Stimulated activated CD4-positive, alpha-beta T cell treated with anti-CD3 and anti-CD28 coated beads, Interleukin-2, amount 100 ng/mL, for 4 hours (primary cell): ENCODE data around the gene MUC6.
"Not testable (repeated sequence)": the region's sequence is repeated elsewhere in the genome, so short reads cannot be mapped to it uniquely, and the experiment has no call there.

ENCODE experiments used
- DNase-seq: peaks from one replicate; pipeline ENCODE4 v3.0.0-alpha.2; 2020; ENCODE audit warnings: low read depth

MUC6 gene

DNA sequence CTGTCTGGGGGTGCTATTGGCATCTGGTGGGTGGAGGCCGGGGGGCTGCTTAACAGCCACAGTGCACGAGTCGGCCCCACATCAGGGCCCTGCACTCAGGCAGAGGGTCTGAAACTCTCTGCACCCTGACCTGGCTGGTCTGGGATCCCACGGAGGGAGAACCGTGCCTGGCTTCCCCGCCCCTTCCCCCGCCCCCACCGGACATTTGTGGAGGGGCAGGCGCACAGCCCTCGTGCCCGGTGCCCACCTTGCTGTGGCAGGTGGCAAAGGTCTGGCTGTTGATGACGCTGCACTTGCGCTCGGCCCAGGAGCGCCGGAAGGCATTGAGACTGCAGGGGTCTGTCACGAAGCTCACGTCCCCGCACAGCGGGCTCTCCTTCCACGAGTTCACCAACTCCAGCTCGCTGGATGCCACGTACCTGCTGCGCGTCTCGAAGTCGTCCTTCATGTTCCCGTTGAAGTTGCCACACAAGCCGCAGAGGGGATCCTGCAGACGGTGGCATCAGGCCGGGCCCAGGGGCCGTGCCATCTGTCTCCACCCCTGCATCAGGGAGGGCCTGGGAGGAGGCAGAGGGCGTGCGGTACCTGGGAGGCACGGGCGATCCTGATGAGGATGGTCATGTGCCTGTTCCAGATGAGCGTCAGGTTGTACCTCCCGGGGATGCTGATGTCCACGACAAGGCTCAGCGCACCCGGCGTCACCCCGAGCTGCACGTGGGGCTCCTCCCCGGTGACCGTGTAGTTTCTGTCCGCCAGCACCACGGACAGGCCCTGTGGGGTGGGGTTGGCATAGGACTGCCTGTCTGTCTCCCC lies 11.7 kb downstream of the MUC6 start:
- no peak for DNase-seq

DNA sequence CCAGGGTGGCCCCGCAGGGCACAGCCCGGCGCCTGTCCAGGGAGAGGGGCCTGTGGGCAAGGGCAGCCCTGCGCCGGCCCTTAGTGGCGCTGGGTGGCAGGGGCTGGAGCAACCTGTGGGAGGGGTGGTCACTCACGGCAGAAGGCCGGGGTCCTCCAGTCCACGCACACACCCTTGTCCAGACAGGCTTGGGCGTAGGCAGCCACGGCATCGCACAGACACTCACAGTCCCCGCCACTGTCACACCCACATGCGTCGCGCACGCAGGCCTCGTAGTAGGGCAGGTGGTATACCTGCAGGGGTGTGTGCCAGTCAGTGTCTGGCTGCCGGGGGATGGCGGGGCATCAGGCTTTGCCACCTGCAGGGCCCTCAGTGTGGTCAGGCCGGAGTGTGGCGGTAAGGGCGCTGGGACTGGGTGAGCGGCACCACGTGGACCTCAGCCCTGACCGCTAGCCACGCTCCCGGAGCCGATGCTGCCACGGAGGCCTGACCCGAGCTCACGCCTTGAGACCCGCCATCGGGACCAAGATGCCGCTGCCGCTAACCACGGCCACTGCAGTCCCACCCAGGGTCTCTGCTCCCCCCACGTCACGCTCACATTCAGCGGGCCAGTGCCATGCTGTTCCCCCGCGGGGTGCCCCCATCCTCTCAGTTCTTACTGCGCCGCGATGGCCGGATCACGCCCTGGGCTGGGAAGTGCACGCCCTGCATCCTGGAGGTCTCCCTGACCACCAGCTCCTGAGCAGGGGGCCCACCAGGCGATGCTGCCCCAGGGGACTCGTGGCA lies 12.5 kb downstream of the MUC6 start:
- no peak for DNase-seq

DNA sequence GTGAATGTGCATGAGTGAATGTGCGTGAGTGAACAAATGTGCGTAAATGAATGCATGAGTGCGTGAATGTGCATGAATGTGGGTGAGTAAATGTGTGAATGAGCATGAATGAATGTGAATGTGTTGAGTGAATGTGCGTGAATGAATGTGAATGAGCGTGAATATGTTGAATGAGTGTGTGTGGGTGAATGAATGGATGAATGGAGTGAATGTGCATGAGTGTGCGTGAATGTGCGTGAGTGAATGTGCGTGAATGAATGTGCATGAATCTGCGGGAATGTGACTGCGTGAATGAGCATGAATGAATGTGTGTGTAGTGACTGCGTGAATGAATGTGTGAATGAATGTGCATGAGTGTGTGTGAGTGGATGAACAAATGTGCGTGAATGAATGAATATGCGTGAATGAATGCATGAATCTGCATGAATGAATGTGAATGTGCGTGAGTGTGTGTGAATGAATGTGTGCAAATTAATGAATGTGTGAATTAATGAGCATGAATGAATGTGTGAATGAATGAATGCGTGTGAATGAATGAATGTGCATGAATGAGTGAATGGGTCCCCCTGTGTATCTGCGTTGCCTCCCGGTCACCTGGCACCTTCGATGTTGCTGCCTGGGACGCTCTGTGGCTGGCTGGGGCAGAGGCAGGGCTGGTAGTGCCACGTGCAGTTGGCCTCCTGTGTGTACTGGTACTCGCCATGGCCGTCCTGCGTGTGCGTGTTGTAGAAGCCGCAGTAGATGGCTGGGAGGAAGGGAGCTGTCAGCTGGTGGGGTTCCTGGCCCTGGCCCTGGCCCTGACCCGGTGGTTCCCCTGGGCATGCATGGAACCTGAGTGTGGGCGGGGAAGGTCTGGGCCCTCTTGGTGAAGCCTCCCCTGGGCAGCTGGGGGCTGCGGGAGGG lies 13.4 kb downstream of the MUC6 start:
- no peak for DNase-seq

DNA sequence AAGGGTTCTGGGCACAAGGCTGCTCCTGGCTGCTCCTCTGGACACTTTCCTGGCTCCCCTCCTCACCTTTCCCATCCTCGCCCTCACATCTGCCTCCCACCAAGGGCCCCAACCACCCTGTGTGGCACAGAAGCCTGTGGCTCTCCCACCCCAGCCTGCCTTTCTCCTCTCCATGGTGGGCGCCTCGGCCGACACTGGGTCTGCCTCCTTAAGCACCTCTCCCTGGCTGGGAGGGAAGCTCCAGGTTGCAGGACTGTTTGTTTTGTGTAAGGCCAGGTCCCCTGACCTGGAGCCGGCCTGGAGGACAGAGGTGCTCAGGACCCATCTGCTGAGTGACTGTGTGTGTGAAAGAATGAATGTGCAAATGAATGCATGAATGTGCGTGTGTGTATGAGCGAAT lies 14.1 kb downstream of the MUC6 start:
- DNase-seq, result no peak

DNA sequence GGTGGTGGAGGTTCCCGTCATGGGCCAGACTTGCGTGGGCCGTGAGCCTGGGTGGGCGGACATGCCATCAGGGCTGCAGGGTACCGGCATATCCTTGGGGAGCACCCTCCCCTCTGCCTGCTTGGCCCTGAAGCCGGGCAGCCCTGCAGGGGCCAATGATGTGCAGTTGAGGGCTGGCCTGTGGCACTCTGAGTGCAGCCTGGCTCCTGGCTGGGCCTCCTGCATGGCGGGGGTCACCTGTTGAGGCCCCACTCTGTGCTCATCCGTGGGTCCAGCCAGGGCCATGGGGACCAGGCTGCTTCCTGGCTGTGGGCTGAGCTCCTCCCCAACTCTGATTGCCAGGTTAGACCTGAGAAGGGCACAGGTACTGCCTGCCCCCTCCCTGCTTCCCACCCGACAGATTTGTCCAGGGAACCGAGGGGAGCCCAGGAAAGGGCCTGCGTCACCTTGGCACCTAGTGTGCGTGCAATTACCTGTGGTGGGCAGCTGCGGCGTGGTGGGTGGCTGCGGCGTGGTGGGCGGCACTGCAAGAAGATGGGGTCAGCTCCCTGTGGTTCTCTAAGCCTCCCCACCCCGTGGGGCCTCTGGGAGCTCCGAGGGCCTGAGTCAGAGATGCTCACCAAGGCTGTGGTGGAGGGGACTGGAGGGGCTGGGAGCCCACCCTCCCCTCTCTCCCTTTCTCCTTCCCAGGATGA lies 16.2 kb downstream of the MUC6 start:
- DNase-seq, result no peak

DNA sequence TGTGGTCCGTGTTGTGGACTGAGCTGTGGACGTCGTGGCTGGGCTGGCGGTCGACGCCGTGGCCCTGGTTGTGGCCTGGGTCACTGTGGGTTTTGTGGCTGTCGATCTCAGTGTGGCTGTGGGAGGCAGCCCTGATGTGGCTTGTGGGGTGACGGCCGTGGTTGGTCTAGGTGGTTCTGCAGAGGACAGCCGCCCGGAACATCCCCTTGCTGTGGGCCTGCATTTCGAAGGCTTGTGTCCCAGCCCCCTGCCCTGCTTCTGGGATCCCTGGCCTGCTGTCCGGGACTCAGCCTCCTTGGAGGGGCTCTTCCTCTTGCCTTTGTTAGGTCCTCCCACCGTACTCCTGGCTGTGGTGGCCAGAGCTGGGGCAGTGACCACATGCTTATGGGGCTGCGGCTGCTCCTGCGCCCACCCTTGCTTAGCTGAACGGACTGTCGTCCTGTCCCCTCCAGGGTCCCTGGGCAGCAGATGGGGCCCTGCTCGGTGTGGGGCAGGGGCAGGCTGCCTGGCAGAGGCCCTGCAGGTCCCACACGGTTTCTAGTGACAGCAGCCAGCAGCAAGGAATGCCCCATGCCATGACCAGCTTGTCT lies 17.1 kb downstream of the MUC6 start:
- no peak for DNase-seq

DNA sequence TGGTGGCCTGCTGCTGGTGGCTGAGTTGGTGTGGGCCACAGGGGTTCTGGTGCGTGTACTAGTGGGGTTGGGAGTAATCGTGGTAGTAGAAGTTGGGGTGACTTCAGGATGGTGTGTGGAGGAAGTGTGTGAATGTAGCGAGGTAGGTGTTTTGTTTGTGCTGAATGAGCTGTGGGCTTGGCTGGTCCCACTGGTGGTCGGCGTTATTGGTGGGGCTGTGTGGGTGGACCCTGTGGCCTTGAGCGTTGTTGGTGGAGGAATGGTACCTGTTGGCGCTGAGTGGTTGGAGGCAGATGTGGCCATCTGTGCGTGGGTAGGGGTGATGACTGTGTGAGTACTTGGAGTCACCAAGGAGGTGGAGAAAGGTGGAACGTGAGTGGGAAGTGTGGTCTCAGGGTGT lies 18.4 kb downstream of the MUC6 start:
- DNase-seq, result no peak

DNA sequence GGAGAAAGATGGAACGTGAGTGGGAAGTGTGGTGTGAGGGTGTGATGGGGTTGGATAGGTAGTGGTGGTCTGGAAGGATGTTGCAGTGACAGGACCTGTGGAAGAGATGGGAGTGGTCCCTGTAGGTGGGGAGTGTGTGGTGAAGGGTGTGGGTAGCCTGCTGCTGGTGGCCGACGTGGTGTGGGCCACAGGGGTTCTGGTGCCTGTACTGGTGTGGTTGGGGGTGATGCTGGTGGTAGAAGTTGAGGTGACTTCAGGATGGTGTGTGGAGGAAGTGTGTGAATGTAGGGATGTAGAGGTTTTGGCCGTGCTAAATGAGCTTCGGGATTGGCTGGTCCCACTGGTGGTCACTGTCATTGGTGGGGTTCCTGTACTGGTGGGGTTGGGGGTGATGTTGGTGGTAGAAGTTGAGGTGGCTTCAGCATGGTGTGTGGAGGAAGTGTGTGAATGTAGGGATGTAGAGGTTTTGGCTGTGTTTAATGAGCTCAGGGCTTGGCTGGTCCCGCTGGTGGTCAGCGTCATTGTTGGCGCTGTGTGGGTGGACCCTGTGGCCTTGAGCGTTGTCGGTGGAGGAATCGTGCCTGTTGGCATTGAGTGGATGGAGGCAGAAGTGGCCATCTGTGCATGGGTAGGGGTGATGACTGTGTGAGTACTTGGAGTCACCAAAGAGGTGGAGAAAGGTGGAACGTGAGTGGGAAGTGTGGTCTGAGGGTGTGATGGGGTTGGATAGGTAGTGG lies 19.1 kb downstream of the MUC6 start:
- no peak for DNase-seq

DNA sequence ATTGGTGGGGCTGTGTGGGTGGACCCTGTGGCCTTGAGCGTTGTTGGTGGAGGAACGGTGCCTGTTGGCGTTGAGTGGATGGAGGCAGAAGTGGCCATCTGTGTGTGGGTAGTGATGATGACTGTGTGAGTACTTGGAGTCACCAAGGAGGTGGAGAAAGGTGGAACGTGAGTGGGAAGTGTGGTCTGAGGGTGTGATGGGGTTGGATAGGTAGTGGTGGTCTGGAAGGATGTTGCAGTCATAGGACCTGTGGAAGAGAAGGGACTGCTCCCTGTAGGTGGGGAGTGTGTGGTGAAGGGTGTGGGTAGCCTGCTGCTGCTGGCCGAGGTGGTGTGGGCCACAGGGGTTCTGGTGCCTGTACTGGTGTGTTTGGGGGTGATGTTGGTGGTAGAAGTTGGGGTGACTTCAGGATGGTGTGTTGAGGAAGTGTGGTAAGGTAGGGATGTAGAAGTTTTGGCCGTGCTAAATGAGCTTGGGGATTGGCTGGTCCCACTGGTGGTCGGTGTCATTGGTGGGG lies 19.9 kb downstream of the MUC6 start:
- DNase-seq, result not testable (repeated sequence)

DNA sequence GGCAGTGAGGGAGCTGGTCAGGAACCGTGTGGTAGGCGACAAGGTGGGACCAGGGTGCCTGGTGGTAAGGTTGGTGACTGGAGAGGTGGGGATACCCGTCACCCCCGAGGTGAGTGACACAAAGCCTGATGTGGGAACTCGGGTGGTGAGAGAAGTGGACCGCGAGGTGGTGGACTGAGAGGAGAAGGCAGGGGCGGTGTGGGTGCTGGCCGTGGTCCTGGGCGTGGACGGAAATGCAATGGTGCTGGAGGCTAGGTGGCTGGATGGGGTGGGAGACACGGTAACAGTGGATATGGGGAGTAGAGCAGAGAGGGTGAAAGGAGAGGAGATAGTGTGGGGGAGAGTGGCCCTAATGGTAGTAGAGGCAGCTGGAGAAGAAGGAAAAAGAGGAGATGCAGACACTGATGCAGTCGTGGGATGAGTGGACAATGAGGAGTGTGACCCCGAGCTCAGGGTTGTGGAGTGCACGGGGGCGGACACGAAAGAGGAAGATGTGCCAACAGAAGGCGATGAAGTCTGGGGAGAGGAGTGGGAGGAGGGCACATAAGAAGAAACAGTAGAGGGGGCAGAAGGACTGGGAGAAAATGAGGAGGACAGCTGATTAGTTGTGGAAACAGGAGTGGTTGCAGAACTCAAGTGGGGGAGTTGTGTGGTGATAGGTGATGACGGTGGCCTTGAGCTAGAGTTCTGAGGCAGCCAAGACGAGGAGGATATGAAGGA lies 20.5 kb downstream of the MUC6 start:
- no peak for DNase-seq

DNA sequence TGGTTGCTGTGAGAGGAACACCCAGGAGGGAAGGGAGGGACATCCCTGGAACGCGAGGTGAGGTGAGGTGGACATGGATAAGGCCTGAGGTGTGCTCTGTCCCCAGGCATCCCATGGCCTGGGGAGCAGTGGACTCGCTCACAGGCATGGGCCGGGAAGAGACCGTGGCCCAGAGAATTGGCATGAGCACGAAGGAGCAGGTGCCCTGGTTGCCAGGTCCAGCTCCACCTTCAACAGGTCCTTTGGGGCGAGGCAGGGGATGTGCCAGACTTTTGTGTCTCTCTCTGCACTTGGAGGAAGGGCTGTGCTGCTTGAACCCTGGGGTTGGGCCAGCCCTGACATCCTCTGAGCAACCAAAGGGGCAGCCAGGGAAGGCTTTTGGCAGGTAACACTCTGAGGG lies 21.5 kb downstream of the MUC6 start:
- DNase-seq, result no peak

DNA sequence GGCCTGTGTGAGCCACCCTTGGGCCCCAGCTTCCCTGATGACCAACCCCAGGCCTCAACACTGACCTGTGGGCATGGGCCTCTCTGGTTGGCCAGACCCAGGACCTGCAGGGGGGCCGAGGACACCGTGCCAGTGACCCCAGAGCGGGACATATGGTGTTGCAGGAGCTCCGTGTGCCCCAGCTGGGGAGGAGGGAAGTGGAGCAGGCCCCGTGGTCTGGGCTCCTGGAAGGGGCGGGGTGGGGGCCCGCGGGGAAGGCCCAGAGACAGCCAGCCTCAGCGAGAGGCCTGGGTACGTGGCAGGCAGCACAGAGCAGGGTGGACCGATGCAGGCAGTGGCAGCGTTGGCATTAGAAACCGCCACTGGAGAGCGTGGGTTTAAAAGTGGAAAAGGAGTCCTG lies 22.2 kb downstream of the MUC6 start:
- DNase-seq, result no peak

DNA sequence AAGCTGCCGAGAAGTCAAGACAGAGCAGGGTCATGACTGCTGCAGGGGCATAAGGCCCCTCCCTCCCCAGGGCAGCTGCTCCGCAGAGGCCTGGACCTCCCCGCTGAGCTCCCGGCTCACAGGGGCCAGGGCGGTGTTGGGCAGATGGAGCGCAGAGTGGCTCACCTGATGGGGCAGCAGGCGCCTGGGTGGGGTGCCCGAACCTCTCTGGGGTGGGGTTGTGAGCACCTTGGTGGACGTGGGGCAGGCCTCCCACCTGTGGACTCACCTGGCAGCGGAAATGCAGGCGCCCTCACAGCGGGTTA lies 22.9 kb downstream of the MUC6 start:
- no peak for DNase-seq

DNA sequence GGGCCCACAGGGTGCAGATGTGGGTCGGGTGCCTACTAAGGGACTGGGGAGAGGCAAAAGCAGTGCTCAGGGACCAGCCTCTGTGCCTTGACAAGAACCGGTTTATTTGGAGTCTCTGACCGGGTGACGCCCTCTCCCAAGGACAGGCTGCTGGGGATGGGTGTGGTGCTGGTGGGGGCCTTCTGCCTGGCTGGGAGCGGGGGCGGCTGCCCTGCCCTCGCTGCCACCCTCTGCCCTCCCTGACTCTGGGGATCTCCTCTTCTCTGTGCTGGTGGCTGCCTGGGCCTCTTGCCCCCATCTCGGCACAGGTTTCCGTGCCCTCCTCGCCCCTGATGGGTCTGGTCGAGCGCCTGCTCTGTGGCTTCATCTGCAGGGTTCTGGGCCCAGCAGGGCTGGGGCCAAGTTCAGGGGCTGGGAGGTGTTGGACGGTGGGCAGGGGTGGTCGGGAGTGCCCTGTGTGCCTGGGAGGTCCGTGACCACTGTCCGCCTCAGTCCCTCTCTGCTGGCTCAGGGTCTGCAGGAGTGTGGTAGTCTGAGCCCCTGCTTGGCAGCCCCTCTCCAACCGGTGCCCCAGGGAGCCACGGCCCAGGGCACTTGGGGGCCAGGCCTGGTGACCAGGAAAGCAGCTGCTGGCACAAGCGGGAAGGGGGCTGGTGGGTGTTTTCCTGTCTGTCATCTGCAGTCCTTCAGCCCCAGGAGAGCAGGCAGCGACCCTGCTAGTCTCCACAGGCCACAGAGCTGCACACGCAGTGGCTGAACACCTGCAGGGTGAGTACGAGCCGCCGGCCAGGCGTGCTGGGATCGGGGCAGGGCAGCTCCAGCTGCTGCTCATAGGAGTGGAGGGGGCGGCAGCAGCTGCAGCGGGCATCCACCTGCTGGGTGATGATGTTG lies 23.5 kb downstream of the MUC6 start:
- DNase-seq, result no peak

DNA sequence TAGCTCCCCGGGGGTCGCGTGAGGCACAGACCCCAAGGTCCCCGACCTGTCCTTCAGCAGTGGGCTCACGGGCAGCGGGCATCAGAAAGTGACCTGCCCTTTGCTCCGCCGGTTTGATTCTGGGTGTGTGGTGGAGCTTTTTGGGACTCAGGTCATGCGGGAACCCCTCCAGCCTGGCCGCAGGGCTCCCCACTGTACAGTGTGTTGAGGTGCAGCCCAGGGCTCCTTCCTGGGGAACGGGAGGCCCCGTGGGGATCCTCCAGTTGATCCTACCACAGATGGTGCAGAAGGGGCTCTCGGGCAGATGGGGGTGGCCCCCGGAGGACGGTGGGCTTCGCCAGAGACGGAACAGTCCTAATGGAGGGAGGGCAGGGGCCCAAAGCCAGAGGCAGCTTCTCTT lies 24.2 kb downstream of the MUC6 start:
- DNase-seq, result no peak

DNA sequence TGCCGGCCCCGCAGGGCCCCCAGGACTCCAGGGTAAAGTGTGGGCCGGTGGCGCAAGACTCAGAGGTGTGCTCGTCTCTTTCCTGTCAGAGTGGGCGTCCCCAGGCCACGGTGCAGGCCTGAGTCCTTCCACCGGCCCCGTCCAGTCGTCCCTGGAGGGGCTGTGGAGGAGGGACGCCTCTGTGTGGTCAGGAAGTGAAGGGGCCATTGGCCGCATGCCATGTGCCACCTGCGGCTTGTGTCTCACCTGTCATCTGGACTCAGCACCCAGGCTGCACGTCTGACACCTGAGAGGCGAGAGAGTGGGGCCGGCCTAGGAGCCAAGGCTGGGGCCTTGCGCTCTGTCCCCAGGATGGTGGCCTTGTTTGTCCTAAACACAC lies 25.2 kb downstream of the MUC6 start:
- no peak for DNase-seq

DNA sequence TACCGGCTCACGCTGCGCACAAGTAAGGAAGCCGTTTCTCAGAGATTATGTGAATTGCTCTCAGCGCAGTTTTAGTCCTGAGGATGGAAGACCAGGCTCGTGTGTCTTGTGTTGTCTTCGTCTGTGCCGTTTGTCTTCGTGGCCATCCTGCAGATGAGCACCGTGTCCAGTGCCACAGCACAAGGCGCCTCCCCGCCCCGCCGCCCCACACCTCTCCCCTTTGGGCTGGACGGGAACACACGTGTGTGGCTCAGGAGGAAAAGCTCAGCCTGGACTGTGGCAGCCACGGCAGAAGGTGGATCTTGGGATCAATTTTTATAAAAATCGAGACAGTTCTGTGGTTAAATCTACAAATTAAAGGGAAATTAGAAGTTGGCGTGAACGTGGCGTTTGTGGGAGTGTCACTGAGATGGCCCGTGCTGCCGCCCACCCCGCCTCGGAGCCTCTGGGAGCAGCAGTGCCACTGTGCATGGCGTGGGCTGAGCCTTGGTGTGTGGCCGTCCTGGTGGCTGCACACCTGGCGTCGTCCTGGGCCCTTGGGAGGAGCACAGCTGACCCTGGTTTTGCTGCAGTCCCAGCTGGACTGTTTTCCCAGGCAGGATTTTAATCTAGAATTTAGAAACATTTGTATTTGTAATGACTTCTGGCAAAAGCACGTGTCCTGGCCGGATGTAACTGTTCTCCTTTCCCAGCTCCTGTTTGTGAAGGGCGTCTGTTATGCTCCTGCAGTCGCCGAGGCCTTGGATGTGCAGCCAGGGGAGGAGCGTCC lies 25.8 kb downstream of the MUC6 start:
- no peak for DNase-seq

DNA sequence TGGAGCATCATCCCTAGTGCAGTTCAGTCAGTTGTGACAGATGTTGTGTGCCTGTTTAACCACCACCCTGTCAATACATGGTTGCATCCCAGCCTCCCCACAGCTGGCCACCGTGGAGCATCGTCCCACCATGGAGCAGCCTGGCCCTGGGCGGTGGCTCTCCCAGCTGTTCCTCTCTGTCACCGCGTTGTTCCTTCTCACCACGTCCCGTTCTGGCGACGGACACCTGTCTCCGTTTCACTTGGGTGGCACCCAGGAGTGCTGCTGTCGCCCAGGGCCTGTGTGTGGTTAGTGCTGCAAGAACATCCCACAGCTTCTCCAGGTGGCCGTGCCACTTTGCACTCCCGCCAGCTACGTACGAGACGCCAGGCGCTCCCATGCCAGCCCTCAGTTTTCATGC lies 26.5 kb downstream of the MUC6 start:
- no peak for DNase-seq
